Pancreas (tissue), 10 donors: Measurements from ENCODE around the gene ATP7A. TPM values are rescaled to one million over a fixed set of nuclear protein-coding genes. Genes with fewer than 3 reads are reported as not detected.
A peak's percentile ranks its signal among the peaks of the same experiment; 100 is the strongest.

Experiments used
- ATAC-seq, 4 donors: fragments of 200-7000 bp; cut with Tn5 transposase; one replicate each; pipeline versions ENCODE4 v1.8.0 to v1.9.1; 2020; ENCODE audit warnings: mild to moderate bottlenecking in 4 of 4, moderate library complexity in 4 of 4
- DNase-seq, 6 donors: peaks; one replicate each; pipeline ENCODE4 v3.0.0-alpha.2; 2020
- FAIRE-seq: peaks from 2 replicates; lab custom pipeline; 2012; peaks lifted over from hg19 to GRCh38; lab: Jason Lieb, UNC
- H3K27ac ChIP-seq, 4 donors: fragments of 200-600 bp; sonication (generic); 1 replicate in 3 of 4; 2 replicates in 1 of 4; pipeline versions ENCODE4 v1.5.0 to v1.8.0; 2020
- H3K27me3 ChIP-seq, 4 donors: fragments of 200-600 bp; one replicate each; pipeline ENCODE4 v1.8.0; 2021
- H3K36me3 ChIP-seq, 3 donors: fragments of 200-600 bp; sonication (generic) in 1 of 3; one replicate each; pipeline versions ENCODE4 v1.5.0 to v1.8.0; 2020 to 2021
- H3K4me1 ChIP-seq, 3 donors: fragments of 200-600 bp; one replicate each; pipeline ENCODE4 v1.8.0; 2021
- H3K4me3 ChIP-seq, 4 donors: fragments of 200-600 bp; sonication (generic) in 2 of 4; one replicate each; pipeline versions ENCODE4 v1.5.0 to v1.8.0; 2020 to 2021
- H3K9me3 ChIP-seq, 4 donors: fragments of 200-600 bp; one replicate each; pipeline ENCODE4 v1.8.0; 2021
- WGBS, 2 donors: extraction: QIAGEN DNeasy Blood & Tissue Kit; methylation state at CpG; one replicate each; pipeline ENCODE4 v1.1.7; 2013; 5-methylcytosine and 5-hydroxymethylcytosine counted together
- intact Hi-C, 3 donors: fragments of 100-400 bp; cut with DNase I; formaldehyde crosslinking; loops; one replicate each; pipeline versions ENCODE4 v1.11.1 to v1.14.2; 2022
- polyA plus RNA-seq, 2 donors: library from polyadenylated mRNA; stranded (reverse); fragments of 200-250 nt; gene quantifications; one replicate each; pipeline ENCODE4 v1.2.3, GENCODE V29; 2013
- total RNA-seq, 6 donors: library from RNA; stranded (reverse); fragmentation: NEBNext Ultra II Directional in 4 of 6; extraction: Animal tissue kit (Norgen Biotek cat#: 25700) in 4 of 6; gene quantifications; one replicate each; pipeline versions ENCODE4 v1.2.1 to v1.2.4, GENCODE V29; 2021 to 2023
- TF ChIP-seq, protein P1 (sequence below), 4 donors: fragments of 200-600 bp; sonication (generic) in 3 of 4; IDR thresholded peaks; one replicate each; pipeline versions ENCODE4 v1.5.0 to v1.8.0; 2021; ENCODE audit warnings: antibody characterized with exemption in 4 of 4
- donor health status: healthy with polysubstance abuse.
- donor health status: DM: no; HTN: no; CAD: no; lungs with moderate emphysema.
- donor health status: DM: no; HTN: no; CAD: no.
- donor health status: control.
- donor health status: control.
- donor health status: Bipolar disorder and iron deficiency.
- donor health status: DM: yes; HTN: yes; CAD: no.
- donor health status: DM: no; HTN: no; CAD: no.
- donor health status: DM: no; HTN: no; CAD: no.
- donor health status: DM: yes; HTN: yes; CAD: no.

Gene ATP7A
- total and polyA plus RNA-seq, 8 donors: 1.3 to 7.8 (median 4.1) TPM

GRCh38 chrX:77977095-77977494 is 66.6 kb downstream of the ATP7A start:
- Histone ChIP-seq H3K4me1 (no peaks in the 10 kb centered on the region), H3K9me3 (no peaks in the 10 kb centered on the region), H3K4me3 (no peak overlapping the region), H3K36me3 (no peaks in the 10 kb centered on the region), H3K27me3 (peaks cover 0 to 4% (median 0%) of the 10 kb centered on the region in 4 donors), H3K27ac (no peak overlapping the region)
- ATAC-seq: no peak
- intact Hi-C loops: no loop called here
- TF ChIP-seq, protein P1, sequence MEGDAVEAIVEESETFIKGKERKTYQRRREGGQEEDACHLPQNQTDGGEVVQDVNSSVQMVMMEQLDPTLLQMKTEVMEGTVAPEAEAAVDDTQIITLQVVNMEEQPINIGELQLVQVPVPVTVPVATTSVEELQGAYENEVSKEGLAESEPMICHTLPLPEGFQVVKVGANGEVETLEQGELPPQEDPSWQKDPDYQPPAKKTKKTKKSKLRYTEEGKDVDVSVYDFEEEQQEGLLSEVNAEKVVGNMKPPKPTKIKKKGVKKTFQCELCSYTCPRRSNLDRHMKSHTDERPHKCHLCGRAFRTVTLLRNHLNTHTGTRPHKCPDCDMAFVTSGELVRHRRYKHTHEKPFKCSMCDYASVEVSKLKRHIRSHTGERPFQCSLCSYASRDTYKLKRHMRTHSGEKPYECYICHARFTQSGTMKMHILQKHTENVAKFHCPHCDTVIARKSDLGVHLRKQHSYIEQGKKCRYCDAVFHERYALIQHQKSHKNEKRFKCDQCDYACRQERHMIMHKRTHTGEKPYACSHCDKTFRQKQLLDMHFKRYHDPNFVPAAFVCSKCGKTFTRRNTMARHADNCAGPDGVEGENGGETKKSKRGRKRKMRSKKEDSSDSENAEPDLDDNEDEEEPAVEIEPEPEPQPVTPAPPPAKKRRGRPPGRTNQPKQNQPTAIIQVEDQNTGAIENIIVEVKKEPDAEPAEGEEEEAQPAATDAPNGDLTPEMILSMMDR (IDR thresholded peaks at IDR 0.05): no peak
- DNase-seq: no peak
- FAIRE-seq: peak; percentile 29

- Histone ChIP-seq H3K4me1 (no peaks in the 10 kb centered on the region), H3K36me3 (no peaks in the 10 kb centered on the region), H3K27ac (no peak overlapping the region), H3K9me3 (no peaks in the 10 kb centered on the region), H3K4me3 (no peak overlapping the region), H3K27me3 (peaks cover 0 to 4% (median 0%) of the 10 kb centered on the region in 4 donors)
- no peak for FAIRE-seq
- 79 to 97% methylated on average over 1 of the region's 1 CpG for WGBS, 2 donors
- no peak for DNase-seq
- TF ChIP-seq, protein P1 (IDR thresholded peaks at IDR 0.05): no peak
- no peak for ATAC-seq
- intact Hi-C loops: no loop called here
These were observed 67.0 kb downstream of the ATP7A start for GRCh38 chrX:77977518-77977917.

DNA sequence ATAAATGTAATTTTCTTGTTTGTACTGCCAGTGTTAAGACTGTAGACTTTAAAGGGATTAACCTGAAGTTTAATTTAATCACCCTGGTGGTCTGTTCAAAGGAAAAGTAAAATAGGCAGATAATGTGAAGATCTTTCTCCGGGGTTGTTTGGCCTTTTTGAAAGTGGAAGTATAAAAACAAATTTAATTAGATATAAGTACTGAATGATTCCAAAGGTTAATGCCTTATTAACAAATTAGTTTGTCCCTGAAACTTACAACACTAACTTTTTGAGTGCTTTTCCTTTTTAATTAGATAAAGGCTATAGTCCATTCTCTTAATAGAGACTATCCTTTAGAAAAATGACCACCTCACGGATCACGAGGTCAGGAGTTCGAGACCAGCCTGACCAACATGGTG is 69.4 kb downstream of the ATP7A start:
- peak; percentile 70 for FAIRE-seq
- intact Hi-C loops: no loop called here
- no peak for ATAC-seq
- DNase-seq: no peak
- no peaks in the 10 kb centered on the region for H3K9me3 ChIP-seq
- H3K36me3 ChIP-seq: no peaks in the 10 kb centered on the region
- H3K4me3 ChIP-seq: no peak overlapping the region
- 85 to 96% methylated on average over 4 of the region's 4 CpGs for WGBS, 2 donors
- TF ChIP-seq, protein P1 (IDR thresholded peaks at IDR 0.05): no peak
- no peaks in the 10 kb centered on the region for H3K27me3 ChIP-seq
- H3K27ac ChIP-seq: no peak overlapping the region
- no peaks in the 10 kb centered on the region for H3K4me1 ChIP-seq

DNA sequence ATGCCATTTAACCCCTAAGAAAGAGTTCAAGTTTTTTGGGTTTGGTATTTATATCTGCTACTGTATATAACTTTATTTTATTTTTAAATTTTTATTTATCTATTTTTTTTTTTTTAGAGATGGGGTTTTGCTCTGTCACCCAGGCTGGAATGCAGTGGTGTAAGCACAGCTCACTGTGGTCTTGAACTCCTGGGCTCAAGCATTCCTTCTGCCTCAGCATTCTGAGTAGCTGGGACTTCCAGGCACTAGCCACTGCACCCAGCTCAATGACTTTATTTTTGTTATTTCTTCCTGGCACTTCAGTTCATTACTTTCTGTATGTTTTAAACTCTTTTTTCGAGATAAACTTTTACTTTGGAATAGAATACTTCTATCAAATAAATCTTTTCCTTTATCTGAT is 101.4 kb downstream of the ATP7A start:
- Histone ChIP-seq H3K36me3 (no peaks in the 10 kb centered on the region), H3K4me1 (no peaks in the 10 kb centered on the region), H3K27me3 (peaks cover 0 to 6% (median 0%) of the 10 kb centered on the region in 4 donors), H3K27ac (no peak overlapping the region), H3K9me3 (no peaks in the 10 kb centered on the region), H3K4me3 (no peak overlapping the region)
- FAIRE-seq (no peak), DNase-seq (no peak), ATAC-seq (no peak)
- intact Hi-C loops: loop anchor here in 1 of 3 donors (10.0 kb wide), 1 partner anchor 97 kb away; the partner anchor contains the start of gene ATP7A
- TF ChIP-seq, protein P1 (IDR thresholded peaks at IDR 0.05): no peak
- 65 to 100% methylated on average over 1 of the region's 1 CpG for WGBS, 2 donors
